Measurements from ENCODE around the gene ABHD14A.

ABHD14A gene

GRCh38 chr3:52023860-52024764, 49.2 kb downstream of the ABHD14A start:
- H3K4me1 ChIP-seq (ENCODE audit: insufficient read depth, poor library complexity, severe bottlenecking), result no peaks in the 10 kb centered on the region
- ATAC-seq (ENCODE audit: low read depth) (no peak), DNase-seq (ENCODE audit: low spot score) (no peak)
- no peaks in the 10 kb centered on the region for H3K36me3 ChIP-seq (ENCODE audit: low read depth)
- H3K27me3 ChIP-seq (ENCODE audit: insufficient read depth, poor library complexity, severe bottlenecking), result no peaks in the 10 kb centered on the region
- H3K9me3 ChIP-seq (ENCODE audit: severe bottlenecking), result no peaks in the 10 kb centered on the region
- TF ChIP-seq CTCF (IDR thresholded peaks at IDR 0.05; ENCODE audit: poor library complexity, severe bottlenecking), result no peak
- H3K4me3 ChIP-seq (ENCODE audit: severe bottlenecking), result no peak overlapping the region
- H3K27ac ChIP-seq (ENCODE audit: poor library complexity, severe bottlenecking), result no peak overlapping the region

DNA sequence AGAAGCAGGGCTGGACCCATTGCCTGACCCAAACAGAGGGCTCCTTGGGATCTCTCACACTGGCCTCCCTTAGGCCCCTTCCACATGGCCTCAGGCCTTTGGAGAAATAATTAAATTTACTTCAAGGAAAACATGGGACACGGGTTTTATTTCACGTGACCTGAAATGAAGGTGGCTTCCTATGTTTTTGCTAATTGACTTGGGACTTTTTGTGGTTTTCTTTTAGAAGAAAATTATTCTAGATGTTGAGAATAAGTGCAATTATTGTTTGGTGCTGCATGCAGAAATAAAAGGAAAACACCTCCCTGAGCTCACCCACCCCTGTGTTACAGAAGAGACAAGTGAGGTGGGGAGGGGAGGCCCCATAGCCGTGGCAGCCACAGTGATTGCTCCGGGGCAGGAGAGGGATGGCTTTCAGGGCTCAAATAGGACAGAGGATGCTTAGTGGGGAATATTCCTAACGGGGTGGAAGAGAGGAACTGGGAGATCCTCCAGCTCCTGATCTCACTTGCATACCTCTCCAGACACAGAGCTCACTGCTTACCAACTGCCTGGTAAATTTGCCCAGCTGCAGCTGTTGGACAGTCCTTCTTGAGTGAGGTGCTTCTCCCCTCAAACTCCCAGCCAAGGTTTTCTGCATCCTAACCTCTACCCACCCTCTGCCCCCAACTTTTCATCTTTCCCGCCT, 50.0 kb downstream of the ABHD14A start:
- Histone ChIP-seq H3K4me3 (ENCODE audit: severe bottlenecking) (no peak overlapping the region), H3K36me3 (ENCODE audit: low read depth) (no peaks in the 10 kb centered on the region), H3K27me3 (ENCODE audit: insufficient read depth, poor library complexity, severe bottlenecking) (no peaks in the 10 kb centered on the region), H3K27ac (ENCODE audit: poor library complexity, severe bottlenecking) (no peak overlapping the region), H3K4me1 (ENCODE audit: insufficient read depth, poor library complexity, severe bottlenecking) (no peaks in the 10 kb centered on the region), H3K9me3 (ENCODE audit: severe bottlenecking) (no peaks in the 10 kb centered on the region)
- DNase-seq (ENCODE audit: low spot score) (no peak), ATAC-seq (ENCODE audit: low read depth) (no peak)
- TF ChIP-seq CTCF (IDR thresholded peaks at IDR 0.05; ENCODE audit: poor library complexity, severe bottlenecking), result no peak

- no peak for TF ChIP-seq CTCF (IDR thresholded peaks at IDR 0.05; ENCODE audit: poor library complexity, severe bottlenecking)
- H3K36me3 ChIP-seq (ENCODE audit: low read depth), result no peaks in the 10 kb centered on the region
- no peak for ATAC-seq (ENCODE audit: low read depth)
- H3K27ac ChIP-seq (ENCODE audit: poor library complexity, severe bottlenecking), result no peak overlapping the region
- no peaks in the 10 kb centered on the region for H3K9me3 ChIP-seq (ENCODE audit: severe bottlenecking)
- no peak overlapping the region for H3K4me3 ChIP-seq (ENCODE audit: severe bottlenecking)
- no peaks in the 10 kb centered on the region for H3K27me3 ChIP-seq (ENCODE audit: insufficient read depth, poor library complexity, severe bottlenecking)
- DNase-seq (ENCODE audit: low spot score), result no peak
- no peaks in the 10 kb centered on the region for H3K4me1 ChIP-seq (ENCODE audit: insufficient read depth, poor library complexity, severe bottlenecking)
Measured at GRCh38 chr3:52025453-52025852, 50.6 kb downstream of the ABHD14A start.

GRCh38 chr3:52026041-52026440, 51.2 kb downstream of the ABHD14A start:
- TF ChIP-seq CTCF (IDR thresholded peaks at IDR 0.05; ENCODE audit: poor library complexity, severe bottlenecking), result no peak
- ATAC-seq (ENCODE audit: low read depth) (no peak), DNase-seq (ENCODE audit: low spot score) (no peak)
- H3K4me1 ChIP-seq (ENCODE audit: insufficient read depth, poor library complexity, severe bottlenecking), result no peaks in the 10 kb centered on the region
- H3K27ac ChIP-seq (ENCODE audit: poor library complexity, severe bottlenecking), result no peak overlapping the region
- no peaks in the 10 kb centered on the region for H3K36me3 ChIP-seq (ENCODE audit: low read depth)
- no peak overlapping the region for H3K4me3 ChIP-seq (ENCODE audit: severe bottlenecking)
- no peaks in the 10 kb centered on the region for H3K27me3 ChIP-seq (ENCODE audit: insufficient read depth, poor library complexity, severe bottlenecking)
- no peaks in the 10 kb centered on the region for H3K9me3 ChIP-seq (ENCODE audit: severe bottlenecking)
